Breast epithelium (tissue), 3 donors: ENCODE results near the gene FARP2.

Experiments
- CTCF ChIP-seq, 3 donors: fragments of 450-650 bp; IDR thresholded peaks; one replicate each; pipeline ENCODE4 v1.5.1; 2016 to 2017; ENCODE audit warnings: antibody characterized with exemption in 3 of 3, mild to moderate bottlenecking in 3 of 3, moderate library complexity in 3 of 3
- POLR2A ChIP-seq: fragments of 450-650 bp; IDR thresholded peaks from one replicate; pipeline ENCODE4 v1.6.1; 2016; ENCODE audit warnings: antibody characterized with exemption, mild to moderate bottlenecking, moderate library complexity
- POLR2AphosphoS5 ChIP-seq, 3 donors: sonication (generic); formaldehyde crosslinking; IDR thresholded peaks; one replicate each; pipeline ENCODE4 v1.6.1; 2017; ENCODE audit warnings: antibody characterized with exemption in 3 of 3

- no peak for TF ChIP-seq POLR2A
- TF ChIP-seq CTCF (IDR thresholded peaks at IDR 0.05), result no peak
- no peak for TF ChIP-seq POLR2AphosphoS5 (IDR thresholded peaks at IDR 0.05)
These were observed 66.3 kb downstream of the FARP2 start for GRCh38 chr2:241422350-241422749.
